HL-60 (cell line): ENCODE results near the gene GNAI2.

Experiments
- DNase-seq, 2 experiments: peaks; one replicate each; pipeline ENCODE4 v3.0.0-alpha.2; 2010 to 2020; ENCODE audit warnings: low read depth in 1 of 2, low spot score in 1 of 2
- H3K27ac ChIP-seq: fragments of 250-450 bp; sonication (Bioruptor Pico); replicated peaks from 2 replicates; pipeline ENCODE4 v1.5.1; 2020; ENCODE audit warnings: mild to moderate bottlenecking, moderate library complexity
- H3K27me3 ChIP-seq: fragments of 250-450 bp; sonication (Bioruptor Pico); 2 replicates; pipeline ENCODE4 v1.5.1; 2021; ENCODE audit warnings: mild to moderate bottlenecking, moderate library complexity; ENCODE audit not compliant: insufficient read depth, poor library complexity, severe bottlenecking
- H3K4me3 ChIP-seq: replicated peaks from 2 replicates; pipeline ENCODE4 v1.5.1; 2011; ENCODE audit warnings: mild to moderate bottlenecking, control low read depth, low read length; ENCODE audit not compliant: insufficient read depth
- GABPA ChIP-seq: IDR thresholded peaks from 2 replicates; pipeline ENCODE4 v1.6.1; 2012; ENCODE audit warnings: low read depth
- POLR2AphosphoS5 ChIP-seq: IDR thresholded peaks from 2 replicates; pipeline ENCODE4 v1.6.1; 2012; ENCODE audit warnings: low read depth
- SPI1 ChIP-seq: IDR thresholded peaks from 2 replicates; pipeline ENCODE4 v1.6.1; 2012; ENCODE audit warnings: low read depth, mild to moderate bottlenecking, borderline replicate concordance
- TF ChIP-seq, protein P1 (sequence below): IDR thresholded peaks from one replicate; pipeline ENCODE4 v1.5.1; 2011; ENCODE audit warnings: low read length, control low read depth, inconsistent platforms; ENCODE audit not compliant: insufficient read depth
- TF ChIP-seq, protein P2 (sequence below): IDR thresholded peaks from 2 replicates; pipeline ENCODE4 v1.6.1; 2012; ENCODE audit warnings: low read depth; ENCODE audit not compliant: insufficient replicate concordance

The GNAI2 gene

DNA sequence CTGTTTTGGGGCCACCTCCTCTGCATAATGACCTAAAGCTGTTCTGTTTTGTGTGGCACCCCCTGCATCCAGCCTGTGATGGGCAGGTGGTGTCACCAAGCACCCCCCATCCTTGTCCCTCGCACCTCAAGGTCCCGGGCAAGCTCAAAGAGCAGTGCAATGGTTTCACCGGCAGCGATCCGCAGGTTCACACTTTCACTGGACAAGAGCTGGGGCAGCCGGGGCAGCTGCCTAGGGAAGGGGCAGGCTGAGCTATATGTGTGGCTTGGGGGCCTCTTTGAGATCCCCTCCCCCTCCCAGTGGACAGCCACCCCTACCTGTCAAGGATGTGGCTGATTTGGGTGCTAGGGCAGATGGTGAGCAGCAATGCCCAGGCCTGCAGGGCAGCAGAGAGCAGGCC, 53.1 kb downstream of the GNAI2 start:
- H3K4me3 ChIP-seq, result no peak overlapping the region
- TF ChIP-seq, protein P1, sequence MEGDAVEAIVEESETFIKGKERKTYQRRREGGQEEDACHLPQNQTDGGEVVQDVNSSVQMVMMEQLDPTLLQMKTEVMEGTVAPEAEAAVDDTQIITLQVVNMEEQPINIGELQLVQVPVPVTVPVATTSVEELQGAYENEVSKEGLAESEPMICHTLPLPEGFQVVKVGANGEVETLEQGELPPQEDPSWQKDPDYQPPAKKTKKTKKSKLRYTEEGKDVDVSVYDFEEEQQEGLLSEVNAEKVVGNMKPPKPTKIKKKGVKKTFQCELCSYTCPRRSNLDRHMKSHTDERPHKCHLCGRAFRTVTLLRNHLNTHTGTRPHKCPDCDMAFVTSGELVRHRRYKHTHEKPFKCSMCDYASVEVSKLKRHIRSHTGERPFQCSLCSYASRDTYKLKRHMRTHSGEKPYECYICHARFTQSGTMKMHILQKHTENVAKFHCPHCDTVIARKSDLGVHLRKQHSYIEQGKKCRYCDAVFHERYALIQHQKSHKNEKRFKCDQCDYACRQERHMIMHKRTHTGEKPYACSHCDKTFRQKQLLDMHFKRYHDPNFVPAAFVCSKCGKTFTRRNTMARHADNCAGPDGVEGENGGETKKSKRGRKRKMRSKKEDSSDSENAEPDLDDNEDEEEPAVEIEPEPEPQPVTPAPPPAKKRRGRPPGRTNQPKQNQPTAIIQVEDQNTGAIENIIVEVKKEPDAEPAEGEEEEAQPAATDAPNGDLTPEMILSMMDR, result no peak
- TF ChIP-seq SPI1 (no peak), GABPA (no peak), POLR2AphosphoS5 (no peak)
- TF ChIP-seq, protein P2, sequence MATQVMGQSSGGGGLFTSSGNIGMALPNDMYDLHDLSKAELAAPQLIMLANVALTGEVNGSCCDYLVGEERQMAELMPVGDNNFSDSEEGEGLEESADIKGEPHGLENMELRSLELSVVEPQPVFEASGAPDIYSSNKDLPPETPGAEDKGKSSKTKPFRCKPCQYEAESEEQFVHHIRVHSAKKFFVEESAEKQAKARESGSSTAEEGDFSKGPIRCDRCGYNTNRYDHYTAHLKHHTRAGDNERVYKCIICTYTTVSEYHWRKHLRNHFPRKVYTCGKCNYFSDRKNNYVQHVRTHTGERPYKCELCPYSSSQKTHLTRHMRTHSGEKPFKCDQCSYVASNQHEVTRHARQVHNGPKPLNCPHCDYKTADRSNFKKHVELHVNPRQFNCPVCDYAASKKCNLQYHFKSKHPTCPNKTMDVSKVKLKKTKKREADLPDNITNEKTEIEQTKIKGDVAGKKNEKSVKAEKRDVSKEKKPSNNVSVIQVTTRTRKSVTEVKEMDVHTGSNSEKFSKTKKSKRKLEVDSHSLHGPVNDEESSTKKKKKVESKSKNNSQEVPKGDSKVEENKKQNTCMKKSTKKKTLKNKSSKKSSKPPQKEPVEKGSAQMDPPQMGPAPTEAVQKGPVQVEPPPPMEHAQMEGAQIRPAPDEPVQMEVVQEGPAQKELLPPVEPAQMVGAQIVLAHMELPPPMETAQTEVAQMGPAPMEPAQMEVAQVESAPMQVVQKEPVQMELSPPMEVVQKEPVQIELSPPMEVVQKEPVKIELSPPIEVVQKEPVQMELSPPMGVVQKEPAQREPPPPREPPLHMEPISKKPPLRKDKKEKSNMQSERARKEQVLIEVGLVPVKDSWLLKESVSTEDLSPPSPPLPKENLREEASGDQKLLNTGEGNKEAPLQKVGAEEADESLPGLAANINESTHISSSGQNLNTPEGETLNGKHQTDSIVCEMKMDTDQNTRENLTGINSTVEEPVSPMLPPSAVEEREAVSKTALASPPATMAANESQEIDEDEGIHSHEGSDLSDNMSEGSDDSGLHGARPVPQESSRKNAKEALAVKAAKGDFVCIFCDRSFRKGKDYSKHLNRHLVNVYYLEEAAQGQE, result no peak
- no peak overlapping the region for H3K27ac ChIP-seq
- DNase-seq, result no peak
- H3K27me3 ChIP-seq, result no peaks in the 10 kb centered on the region

DNA sequence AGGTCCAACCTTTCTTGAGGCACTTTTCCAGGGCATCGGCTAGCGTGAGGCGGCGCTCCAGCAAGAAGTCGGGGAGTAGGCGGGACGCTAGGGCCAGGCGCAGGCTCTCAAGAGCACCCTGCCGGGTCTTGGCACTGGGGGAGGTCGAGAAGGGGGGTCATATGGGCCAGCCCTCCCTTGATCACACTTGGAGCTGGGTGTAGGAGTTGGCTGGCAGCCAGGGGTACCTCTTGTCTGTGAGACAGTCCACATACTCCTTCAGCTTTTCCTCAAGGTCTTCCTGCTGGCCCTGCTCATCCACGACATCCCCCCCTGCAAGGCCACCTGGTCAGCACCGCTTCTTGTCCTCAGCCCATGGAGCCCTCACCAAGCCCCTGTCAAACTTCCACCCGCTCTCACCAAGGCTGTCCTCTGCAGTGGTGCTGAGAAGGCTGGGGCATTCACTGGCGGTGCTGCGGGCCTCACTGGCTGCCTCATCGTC, 54.2 kb downstream of the GNAI2 start:
- TF ChIP-seq, protein P1, result no peak
- TF ChIP-seq GABPA (no peak), POLR2AphosphoS5 (no peak), SPI1 (no peak)
- TF ChIP-seq, protein P2, result no peak
- no peak for DNase-seq
- H3K27me3 ChIP-seq, result no peaks in the 10 kb centered on the region
- no peak overlapping the region for H3K27ac ChIP-seq
- no peak overlapping the region for H3K4me3 ChIP-seq

DNA sequence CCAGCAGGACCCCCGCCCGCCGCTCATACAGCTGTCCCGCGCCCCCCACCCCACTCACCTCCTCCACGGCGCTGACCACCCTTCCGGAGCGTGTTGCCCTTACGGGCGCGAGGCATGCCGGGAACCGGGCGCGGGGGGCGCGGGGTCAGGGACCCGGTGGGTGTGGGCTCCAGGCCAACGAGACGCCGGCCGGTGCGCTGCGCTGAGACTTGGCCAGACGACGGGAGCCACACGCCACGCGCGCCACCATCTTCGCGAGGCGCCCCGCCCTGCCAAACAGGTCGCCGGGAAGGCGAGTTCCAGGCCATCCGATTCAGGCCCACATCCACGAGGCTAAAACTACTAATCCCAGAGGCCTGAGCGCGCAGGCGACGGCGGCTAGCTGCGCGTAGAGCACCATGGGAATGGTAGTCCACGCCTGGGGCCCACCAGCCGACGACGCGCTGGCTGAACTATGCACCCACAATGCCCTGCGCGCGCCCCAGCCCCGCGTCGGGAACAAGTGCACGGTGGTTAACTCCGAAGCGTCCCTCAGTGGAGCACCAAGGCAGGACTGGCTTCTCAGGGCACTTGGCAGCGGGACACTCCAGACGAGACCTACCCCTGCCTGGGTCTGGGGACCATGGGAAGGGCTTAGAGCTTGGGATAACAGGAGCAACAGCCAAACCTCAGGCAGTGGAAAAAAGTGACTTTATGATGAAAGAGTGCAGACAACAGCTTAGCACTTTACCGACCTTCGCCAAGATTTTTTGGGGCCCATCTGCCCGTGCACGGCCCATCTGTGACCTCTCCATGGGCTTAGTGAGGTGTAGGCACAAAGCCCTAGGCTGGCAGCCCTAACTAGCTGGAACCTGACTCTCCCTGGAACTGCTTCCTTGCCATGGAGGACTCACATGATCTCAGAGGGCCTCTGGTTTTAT, 56.4 kb downstream of the GNAI2 start, which contains the start of gene IFRD2:
Gene IFRD2 (minus strand): TSS at position 271 of the 920 bp plus-strand sequence. CDS start 155 bp downstream, at position 116.
- TF ChIP-seq SPI1, result no peak
- peak; percentile 52; the same call in 1 of the 2 replicates for TF ChIP-seq GABPA
- peak; percentile 88 for TF ChIP-seq POLR2AphosphoS5
- TF ChIP-seq, protein P2, result peak; percentile 22
- TF ChIP-seq, protein P1, result no peak
- peak; percentile 98 for DNase-seq
- Histone ChIP-seq H3K27ac (peak within 1 kb of the TSS; percentile 85), H3K27me3 (no peaks in the 10 kb centered on the region), H3K4me3 (peak within 1 kb of the TSS; percentile 92)
